Adrenal gland (tissue), 12 donors: ENCODE measurements around the gene ACRBP. TPM values are rescaled to one million over a fixed set of nuclear protein-coding genes. Genes with fewer than 3 reads are reported as not detected.

Source experiments
- DNase-seq, 7 donors: peaks; one replicate each; pipeline ENCODE4 v3.0.0-alpha.2; 2019 to 2020
- H3K27ac ChIP-seq, 5 donors: fragments of 200-600 bp; sonication (generic) in 4 of 5; 1 replicate in 3 of 5; 2 replicates in 2 of 5; pipeline versions ENCODE4 v1.5.1 to v1.8.0; 2016 to 2020; ENCODE audit warnings: mild to moderate bottlenecking in 1 of 5
- H3K27me3 ChIP-seq: fragments of 200-600 bp; 2 replicates; pipeline ENCODE4 v1.8.0; 2021
- H3K36me3 ChIP-seq, 2 donors: fragments of 200-600 bp; replicated peaks in 1 of 2; 1 replicate in 1 of 2; 2 replicates in 1 of 2; pipeline versions ENCODE4 v1.5.1 to v1.8.0; 2018 to 2022
- H3K4me1 ChIP-seq, 2 donors: fragments of 200-600 bp; replicated peaks in 1 of 2; 1 replicate in 1 of 2; 2 replicates in 1 of 2; pipeline versions ENCODE4 v1.5.1 to v1.8.0; 2018 to 2021
- H3K4me3 ChIP-seq, 4 donors: fragments of 200-600 bp; sonication (generic) in 3 of 4; one replicate each; pipeline ENCODE4 v1.5.1; 2016 to 2018
- H3K9me3 ChIP-seq, 3 donors: fragments of 200-600 bp; sonication (generic) in 1 of 3; replicated peaks in 1 of 3; 1 replicate in 2 of 3; 2 replicates in 1 of 3; pipeline versions ENCODE4 v1.5.1 to v1.8.0; 2016 to 2021
- CTCF ChIP-seq, 6 experiments: fragments of 450-650 bp in 4 of 6; fragments of 200-600 bp in 2 of 6; sonication (generic) in 1 of 6; IDR thresholded peaks; 1 replicate in 5 of 6; 2 replicates in 1 of 6; pipeline versions ENCODE4 v1.5.1 to v1.8.0; 2016 to 2021; ENCODE audit warnings: antibody characterized with exemption in 6 of 6, mild to moderate bottlenecking in 2 of 6, moderate library complexity in 1 of 6
- POLR2A ChIP-seq, 2 donors: fragments of 450-650 bp; IDR thresholded peaks; one replicate each; pipeline ENCODE4 v1.6.1; 2017; ENCODE audit warnings: antibody characterized with exemption in 2 of 2, mild to moderate bottlenecking in 2 of 2, moderate library complexity in 1 of 2
- WGBS, 4 donors: extraction: QIAGEN DNeasy Blood & Tissue Kit in 2 of 4; methylation state at CpG; one replicate each; pipeline versions ENCODE4 v1.1.5 to v1.1.7; 2013 to 2017; 5-methylcytosine and 5-hydroxymethylcytosine counted together
- intact Hi-C, 2 donors: fragments of 100-400 bp; cut with DNase I; formaldehyde crosslinking; loops; one replicate each; pipeline versions ENCODE4 v1.14.1 to v1.15.0; 2022 to 2023
- polyA plus RNA-seq, 3 donors: library from polyadenylated mRNA; stranded (reverse); fragments of 200-250 nt in 2 of 3; fragments of 350-450 nt in 1 of 3; fragmentation: Illumina TruSeq in 1 of 3; extraction: RNeasy Lipid Tissue Mini Kit (QIAGEN cat#74804) in 1 of 3; gene quantifications; one replicate each; pipeline ENCODE4 v1.2.3, GENCODE V29; 2013 to 2014
- total RNA-seq, 9 donors: library from RNA; depleted of rRNA in 4 of 9; stranded (reverse); fragments of >200 nt in 4 of 9; fragments of 120-200 nt in 1 of 9; fragmentation: NEBNext Ultra II Directional in 1 of 9; extraction: Animal tissue kit (Norgen Biotek cat#: 25700) in 1 of 9; gene quantifications; one replicate each; pipeline versions ENCODE4 v1.1.0 to v1.2.4, GENCODE V29; 2013 to 2023
- donor health status: healthy with polysubstance abuse.
- donor health status: Bipolar disorder and iron deficiency.
- donor health status: DM: yes; HTN: yes; CAD: no.
- donor health status: DM: no; HTN: no; CAD: no.
- donor health status: DM: no; HTN: no; CAD: no.
- donor health status: DM: yes; HTN: yes; CAD: no.

ACRBP gene
- total and polyA plus RNA-seq, 12 donors: 0.36 to 3.1 (median 1.3) TPM

GRCh38 chr12:6607751-6608591 is 39.3 kb downstream of the ACRBP start:
- peak overlapping the region; percentile 10 to 99 (median 54) for H3K27ac ChIP-seq
- 1 to 5% (median 3%) methylated on average over 8 of the region's 8 CpGs for WGBS, 4 donors
- H3K9me3 ChIP-seq: no peaks in the 10 kb centered on the region
- intact Hi-C loops: no loop called here
- no peak overlapping the region for H3K4me3 ChIP-seq
- no peaks in the 10 kb centered on the region for H3K27me3 ChIP-seq
- peaks cover 41 to 42% of the 10 kb centered on the region in 2 donors for H3K4me1 ChIP-seq
- TF ChIP-seq CTCF (IDR thresholded peaks at IDR 0.05): peak in 1 of 6 experiments; percentile 3
- no peak for TF ChIP-seq POLR2A (IDR thresholded peaks at IDR 0.05)
- peak; percentile 52 to 79 (median 62) for DNase-seq
- H3K36me3 ChIP-seq: no peaks in the 10 kb centered on the region

GRCh38 chr12:6606331-6607131 is 40.7 kb downstream of the ACRBP start:
- peak in 1 of 2 donors; percentile 55 for TF ChIP-seq POLR2A (IDR thresholded peaks at IDR 0.05)
- TF ChIP-seq CTCF (IDR thresholded peaks at IDR 0.05): peak in 1 of 6 experiments; percentile 10
- H3K27me3 ChIP-seq: no peaks in the 10 kb centered on the region
- H3K4me3 ChIP-seq: peak overlapping the region in 3 of 4 donors; percentile 53 to 96 (median 72)
- H3K27ac ChIP-seq: peak overlapping the region; percentile 84 to 99 (median 95)
- intact Hi-C loops: no loop called here
- peak; percentile 80 to 90 (median 86) for DNase-seq
- peaks cover 36 to 37% of the 10 kb centered on the region in 2 donors for H3K4me1 ChIP-seq
- WGBS, 4 donors: 0 to 1% (median 1%) methylated on average over 14 to 68 of the region's 70 CpGs; no CpG with 5 or more reads in 1 of the 4 donors
- no peaks in the 10 kb centered on the region for H3K9me3 ChIP-seq
- peaks cover 0 to 10% of the 10 kb centered on the region in 2 donors for H3K36me3 ChIP-seq

GRCh38 chr12:6605421-6606330 is 41.6 kb downstream of the ACRBP start:
- intact Hi-C loops: no loop called here
- H3K4me3 ChIP-seq: peak overlapping the region in 3 of 4 donors; percentile 53 to 96 (median 72)
- peaks cover 0 to 19% of the 10 kb centered on the region in 2 donors for H3K36me3 ChIP-seq
- no peaks in the 10 kb centered on the region for H3K27me3 ChIP-seq
- peaks cover 36 to 37% of the 10 kb centered on the region in 2 donors for H3K4me1 ChIP-seq
- DNase-seq: peak in 4 of 7 donors; percentile 27 to 48 (median 44)
- no peaks in the 10 kb centered on the region for H3K9me3 ChIP-seq
- 3 to 4% (median 3%) methylated on average over 9 to 18 of the region's 18 CpGs for WGBS, 4 donors
- no peak for TF ChIP-seq POLR2A (IDR thresholded peaks at IDR 0.05)
- TF ChIP-seq CTCF (IDR thresholded peaks at IDR 0.05): no peak
- peak overlapping the region; percentile 55 to 99 (median 95) for H3K27ac ChIP-seq
